Heart left ventricle (tissue), 16 donors: ENCODE results near the gene RAB7B. TPM values are rescaled to one million over a fixed set of nuclear protein-coding genes. Genes with fewer than 3 reads are reported as not detected.

Source experiments
- ATAC-seq, 4 donors: fragments of 200-7000 bp; cut with Tn5 transposase; one replicate each; pipeline ENCODE4 v1.9.1; 2020 to 2022; ENCODE audit warnings: moderate library complexity in 4 of 4, mild to moderate bottlenecking in 3 of 4, moderate number of reproducible peaks in 1 of 4
- DNase-seq, 5 donors: peaks; one replicate each; pipeline ENCODE4 v3.0.0-alpha.2; 2020
- H3K27ac ChIP-seq, 12 donors: fragments of 200-600 bp; sonication (generic) in 4 of 12; one replicate each; pipeline versions ENCODE4 v1.5.0 to v1.8.0; 2016 to 2022; ENCODE audit warnings: mild to moderate bottlenecking in 2 of 12
- H3K27me3 ChIP-seq, 9 donors: fragments of 200-600 bp; sonication (generic) in 2 of 9; one replicate each; pipeline versions ENCODE4 v1.5.1 to v1.8.0; 2016 to 2022; ENCODE audit warnings: mild to moderate bottlenecking in 3 of 9
- H3K36me3 ChIP-seq, 9 donors: fragments of 200-600 bp; sonication (generic) in 2 of 9; one replicate each; pipeline versions ENCODE4 v1.5.0 to v1.8.0; 2018 to 2022; ENCODE audit warnings: mild to moderate bottlenecking in 2 of 9
- H3K4me1 ChIP-seq, 12 donors: fragments of 200-600 bp; sonication (generic) in 4 of 12; one replicate each; pipeline versions ENCODE4 v1.5.0 to v1.8.0; 2016 to 2022; ENCODE audit warnings: mild to moderate bottlenecking in 3 of 12
- H3K4me3 ChIP-seq, 12 donors: fragments of 200-600 bp; sonication (generic) in 4 of 12; one replicate each; pipeline versions ENCODE4 v1.5.0 to v1.8.0; 2017 to 2022; ENCODE audit warnings: mild to moderate bottlenecking in 9 of 12, moderate library complexity in 4 of 12
- H3K9me3 ChIP-seq, 12 donors: fragments of 200-600 bp; sonication (generic) in 4 of 12; one replicate each; pipeline versions ENCODE4 v1.5.0 to v1.8.0; 2016 to 2022; ENCODE audit warnings: mild to moderate bottlenecking in 1 of 12
- POLR2A ChIP-seq, 2 donors: fragments of 450-650 bp; IDR thresholded peaks; one replicate each; pipeline ENCODE4 v1.6.1; 2017; ENCODE audit warnings: antibody characterized with exemption in 2 of 2, mild to moderate bottlenecking in 2 of 2, moderate library complexity in 2 of 2
- WGBS, 4 donors: extraction: QIAGEN DNeasy Blood & Tissue Kit in 2 of 4; methylation state at CpG; one replicate each; pipeline versions ENCODE4 v1.1.5 to v1.1.7; 2013 to 2018; 5-methylcytosine and 5-hydroxymethylcytosine counted together
- intact Hi-C, 10 donors: fragments of 100-400 bp; cut with DNase I; formaldehyde crosslinking; loops; one replicate each; pipeline versions ENCODE4 v1.11.1 to v1.14.2; 2022
- polyA plus RNA-seq, 2 donors: library from polyadenylated mRNA; stranded (reverse); fragments of 200-250 nt; gene quantifications; one replicate each; pipeline ENCODE4 v1.2.3, GENCODE V29; 2013
- total RNA-seq, 9 donors: library from RNA; depleted of rRNA in 2 of 9; stranded (reverse); fragments of >200 nt in 2 of 9; fragmentation: NEBNext Ultra II Directional in 3 of 9; extraction: Animal tissue kit (Norgen Biotek cat#: 25700) in 3 of 9; gene quantifications; one replicate each; pipeline versions ENCODE4 v1.1.0 to v1.2.4, GENCODE V29; 2016 to 2023
- TF ChIP-seq, protein P1 (sequence below), 12 donors: fragments of 200-600 bp; sonication (generic) in 4 of 12; IDR thresholded peaks; one replicate each; pipeline versions ENCODE4 v1.5.0 to v1.8.0; 2018 to 2022; ENCODE audit warnings: antibody characterized with exemption in 12 of 12, mild to moderate bottlenecking in 5 of 12
- donor health status: ischemic (EF 13 %, LVEDD 7.1; RV severe dilation, severe dysfunction).
- donor health status: healthy with polysubstance abuse.
- donor health status: DM: no; HTN: yes; CAD: no.
- donor health status: DM: no; HTN: no; CAD: no.
- donor health status: ischemic (EF 25% LVEDD 6.9; RV normal size, moderate dysfunction).
- donor health status: ischemic (EF 25% LVEDD 5.7; RV mildly dilated, moderate dysfunction).
- donor health status: healthy.
- donor health status: DM: yes; HTN: yes; CAD: no.
- donor health status: ischemic (EF 35%, LVEDD 5.7; RV mildly dilated, moderate dysfunction).
- donor health status: nonischemic (EF 11% LVEDD 7.7; RV severe dilation, severe dysfunction).
- donor health status: DM: yes; HTN: yes; CAD: no.
- donor health status: PGD.
- donor health status: ischemic (EF 29% LVEDD 5.4; RV normal size, mild dysfunction).
- donor health status: nonischemic (EF 23%, LVEDD 6.1; RV moderate dilation, normal function).

The RAB7B gene
- total and polyA plus RNA-seq, 11 donors, result 0.31 to 11.1 (median 1.1) TPM

DNA sequence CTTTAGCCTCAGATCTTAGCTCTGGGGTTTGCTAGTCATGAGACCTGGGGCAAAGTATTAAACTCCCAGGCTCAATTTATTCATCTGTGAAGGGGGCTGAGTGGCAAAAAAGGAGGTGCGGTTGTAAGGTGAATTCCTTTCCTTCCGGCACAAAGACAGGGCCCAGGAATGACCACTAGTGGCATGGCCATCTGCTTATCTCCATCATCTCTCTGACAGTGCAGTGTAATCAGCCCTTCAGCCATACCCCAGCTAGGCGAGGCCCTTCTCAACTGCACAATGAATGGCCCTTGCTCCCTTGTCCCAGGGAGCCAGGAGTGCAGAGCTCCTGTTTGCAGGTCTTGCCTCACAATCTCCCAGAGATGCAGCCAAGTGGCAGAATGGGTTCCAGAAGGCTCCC lies 54.3 kb downstream of the RAB7B start:
- intact Hi-C loops, result no loop called here
- Histone ChIP-seq H3K36me3 (no peaks in the 10 kb centered on the region), H3K27me3 (no peaks in the 10 kb centered on the region), H3K27ac (no peak overlapping the region), H3K4me1 (peaks cover 0 to 23% (median 0%) of the 10 kb centered on the region in 12 donors), H3K4me3 (no peak overlapping the region), H3K9me3 (no peaks in the 10 kb centered on the region)
- no peak for TF ChIP-seq POLR2A (IDR thresholded peaks at IDR 0.05)
- TF ChIP-seq, protein P1, sequence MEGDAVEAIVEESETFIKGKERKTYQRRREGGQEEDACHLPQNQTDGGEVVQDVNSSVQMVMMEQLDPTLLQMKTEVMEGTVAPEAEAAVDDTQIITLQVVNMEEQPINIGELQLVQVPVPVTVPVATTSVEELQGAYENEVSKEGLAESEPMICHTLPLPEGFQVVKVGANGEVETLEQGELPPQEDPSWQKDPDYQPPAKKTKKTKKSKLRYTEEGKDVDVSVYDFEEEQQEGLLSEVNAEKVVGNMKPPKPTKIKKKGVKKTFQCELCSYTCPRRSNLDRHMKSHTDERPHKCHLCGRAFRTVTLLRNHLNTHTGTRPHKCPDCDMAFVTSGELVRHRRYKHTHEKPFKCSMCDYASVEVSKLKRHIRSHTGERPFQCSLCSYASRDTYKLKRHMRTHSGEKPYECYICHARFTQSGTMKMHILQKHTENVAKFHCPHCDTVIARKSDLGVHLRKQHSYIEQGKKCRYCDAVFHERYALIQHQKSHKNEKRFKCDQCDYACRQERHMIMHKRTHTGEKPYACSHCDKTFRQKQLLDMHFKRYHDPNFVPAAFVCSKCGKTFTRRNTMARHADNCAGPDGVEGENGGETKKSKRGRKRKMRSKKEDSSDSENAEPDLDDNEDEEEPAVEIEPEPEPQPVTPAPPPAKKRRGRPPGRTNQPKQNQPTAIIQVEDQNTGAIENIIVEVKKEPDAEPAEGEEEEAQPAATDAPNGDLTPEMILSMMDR (IDR thresholded peaks at IDR 0.05), result no peak
- 91 to 98% (median 95%) methylated on average over 3 of the region's 3 CpGs for WGBS, 4 donors
- DNase-seq (no peak), ATAC-seq (no peak)

DNA sequence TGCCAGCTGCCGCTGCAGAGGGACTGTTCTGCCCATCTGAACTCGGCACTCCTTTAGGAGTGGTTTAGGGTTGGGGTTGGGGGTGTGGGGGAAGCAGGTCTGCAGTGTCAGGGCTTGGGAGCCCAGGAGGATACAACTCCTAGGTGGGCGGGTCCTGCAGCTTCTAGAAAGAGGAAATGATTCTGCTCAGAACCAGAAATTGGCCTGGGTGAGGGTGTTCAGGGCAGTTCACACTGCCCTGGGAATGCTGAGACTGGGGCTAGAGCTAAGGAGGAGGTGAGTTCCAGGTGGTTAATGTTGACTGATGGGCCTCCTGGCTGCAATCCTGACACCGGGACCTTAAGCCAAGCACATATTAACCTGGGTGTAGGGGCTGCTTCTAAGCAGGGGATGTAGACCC lies 55.2 kb downstream of the RAB7B start:
- WGBS, 4 donors, result 80 to 92% (median 89%) methylated on average over 4 of the region's 4 CpGs
- Histone ChIP-seq H3K27ac (no peak overlapping the region), H3K27me3 (peaks cover 0 to 4% (median 0%) of the 10 kb centered on the region in 9 donors), H3K9me3 (no peaks in the 10 kb centered on the region), H3K36me3 (no peaks in the 10 kb centered on the region), H3K4me1 (peaks cover 0 to 23% (median 0%) of the 10 kb centered on the region in 12 donors), H3K4me3 (no peak overlapping the region)
- ATAC-seq (no peak), DNase-seq (no peak)
- TF ChIP-seq, protein P1 (IDR thresholded peaks at IDR 0.05), result no peak
- no peak for TF ChIP-seq POLR2A (IDR thresholded peaks at IDR 0.05)
- intact Hi-C loops, result no loop called here

DNA sequence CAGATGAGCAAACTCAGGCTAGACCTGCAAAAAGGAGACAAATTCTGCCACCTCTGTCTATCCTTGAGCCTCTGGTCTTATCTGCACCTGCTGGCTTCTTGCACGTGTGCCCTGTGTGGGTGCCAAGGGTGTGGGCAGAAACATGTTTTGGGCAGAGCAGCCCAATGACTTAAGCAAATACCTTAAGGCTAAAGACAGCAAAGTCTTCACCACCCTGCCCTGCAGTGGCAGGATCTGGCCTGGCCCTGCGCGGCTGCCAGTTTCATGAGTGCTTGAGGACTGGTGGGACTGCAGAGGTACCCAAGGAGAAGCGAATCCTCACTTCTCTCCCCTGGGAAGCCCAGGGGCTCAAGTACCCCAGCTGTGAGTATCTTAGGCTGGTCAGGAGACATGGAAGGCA lies 56.2 kb downstream of the RAB7B start:
- H3K9me3 ChIP-seq, result no peaks in the 10 kb centered on the region
- H3K4me1 ChIP-seq, result peaks cover 0 to 18% (median 0%) of the 10 kb centered on the region in 12 donors
- intact Hi-C loops, result no loop called here
- no peak for TF ChIP-seq POLR2A (IDR thresholded peaks at IDR 0.05)
- TF ChIP-seq, protein P1 (IDR thresholded peaks at IDR 0.05), result no peak
- DNase-seq (no peak), ATAC-seq (no peak)
- 60 to 78% (median 73%) methylated on average over 3 to 4 of the region's 4 CpGs for WGBS, 4 donors
- no peaks in the 10 kb centered on the region for H3K36me3 ChIP-seq
- no peak overlapping the region for H3K27ac ChIP-seq
- peaks cover 0 to 4% (median 0%) of the 10 kb centered on the region in 9 donors for H3K27me3 ChIP-seq
- H3K4me3 ChIP-seq, result no peak overlapping the region

DNA sequence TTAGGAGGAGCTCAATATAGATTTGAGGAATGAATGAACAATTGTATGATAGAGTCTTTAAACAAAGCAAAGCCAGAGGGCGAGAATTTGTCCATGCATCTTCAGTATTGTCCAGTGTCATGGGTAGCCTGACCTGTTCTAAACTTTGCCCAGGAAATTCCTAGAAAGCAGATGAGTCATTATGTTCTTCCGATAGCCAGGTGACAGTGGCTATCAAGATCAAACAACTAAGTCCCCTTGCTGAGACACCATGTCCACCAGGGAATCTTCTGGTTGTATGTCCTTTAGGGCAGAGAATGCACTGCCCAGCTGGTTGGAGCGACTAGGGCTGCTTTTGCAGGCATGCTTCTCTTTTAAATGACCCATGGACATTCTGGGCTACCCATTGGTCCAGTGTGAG lies 58.1 kb downstream of the RAB7B start:
- no peak overlapping the region for H3K27ac ChIP-seq
- peaks cover 0 to 4% (median 0%) of the 10 kb centered on the region in 9 donors for H3K27me3 ChIP-seq
- ATAC-seq (no peak), DNase-seq (no peak)
- no peak for TF ChIP-seq POLR2A (IDR thresholded peaks at IDR 0.05)
- TF ChIP-seq, protein P1 (IDR thresholded peaks at IDR 0.05), result no peak
- WGBS, 4 donors, result 85 to 93% (median 88%) methylated on average over 3 of the region's 3 CpGs
- H3K9me3 ChIP-seq, result no peaks in the 10 kb centered on the region
- peaks cover 0 to 12% (median 5%) of the 10 kb centered on the region in 12 donors for H3K4me1 ChIP-seq
- intact Hi-C loops, result loop anchor here in 1 of 10 donors (2.0 kb wide), 1 partner anchor 28 kb away; no protein-coding TSS in a partner anchor
- no peak overlapping the region for H3K4me3 ChIP-seq
- H3K36me3 ChIP-seq, result no peaks in the 10 kb centered on the region
